Measurements from ENCODE around the gene COMTD1. TPM values are rescaled to one million over a fixed set of nuclear protein-coding genes. Genes with fewer than 3 reads are reported as not detected.

COMTD1 gene
- polyA plus RNA-seq, 1 of the 3 experiments (the other 2 are of a cell fraction): 7.6 TPM

DNA sequence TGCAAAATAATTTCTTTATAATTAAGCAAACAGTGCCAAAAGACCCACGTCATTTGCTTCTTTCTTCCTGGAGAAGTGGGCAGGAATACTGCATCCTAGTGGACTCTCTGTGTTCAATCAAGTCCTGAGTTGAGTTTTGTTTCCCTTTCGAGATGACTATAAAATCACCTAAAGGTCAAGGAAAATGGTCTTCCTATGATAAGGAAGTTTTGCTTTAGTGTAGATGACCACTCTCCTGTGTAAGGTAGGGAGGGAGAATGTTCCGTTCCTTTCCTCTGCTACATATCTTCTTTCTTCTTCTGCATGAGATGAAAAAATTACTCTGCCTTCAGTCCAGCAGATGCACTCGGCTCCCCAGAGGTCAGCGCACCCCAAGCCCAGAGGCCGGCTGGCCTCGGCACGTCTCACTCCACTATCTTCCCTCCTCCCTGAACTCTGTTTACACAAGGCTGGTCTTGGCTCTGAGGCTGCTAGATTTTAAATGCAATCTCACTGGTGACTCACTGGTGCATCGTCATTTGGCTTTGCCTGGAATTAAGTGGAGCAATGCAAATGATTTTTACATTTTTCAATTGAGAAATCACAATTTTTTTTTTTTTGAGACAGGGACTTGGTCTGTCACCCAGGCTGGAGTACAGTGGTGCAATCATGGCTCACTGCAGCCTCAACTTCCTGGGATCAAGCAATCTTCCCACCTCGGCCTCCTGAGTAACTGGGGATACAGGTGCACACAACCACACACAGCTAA is 43.8 kb downstream of the COMTD1 start:
- H3K9me3 ChIP-seq: no peaks in the 10 kb centered on the region
- H3K27me3 ChIP-seq (ENCODE audit: insufficient read depth): no peaks in the 10 kb centered on the region
- no peak overlapping the region; the same call in 1 of the 2 replicates for H3K9ac ChIP-seq
- 0 out of 2 replicates have a peak, but pooled peaks cover 7% of the 10 kb centered on the region for H3K79me2 ChIP-seq (ENCODE audit: insufficient read depth)
- peak overlapping the region in 1 of 2 experiments; percentile 59; a peak in 2 of 4 replicates for H3K27ac ChIP-seq (ENCODE audit: low read depth in 2 of 2, low read length in 1 of 2)
- ChIA-PET CTCF (interaction anchor here (1.0 to 1.9 kb wide), 2 partner anchors 44 kb away, joined by 3 to 8 read pairs; partner anchors contain the start of gene COMTD1), POLR2A (no interaction called here)
- H2AFZ ChIP-seq (ENCODE audit: low read depth): no peak overlapping the region
- H3K4me2 ChIP-seq: peak overlapping the region; percentile 51; the same call in 1 of the 2 replicates
- DNase-seq: no peak
- H3K4me3 ChIP-seq (ENCODE audit: low read depth in 2 of 2, low read length in 1 of 2): no peak overlapping the region
- no peaks in the 10 kb centered on the region for H3K9me2 ChIP-seq
- no peak for TF ChIP-seq SMC3 (IDR thresholded peaks at IDR 0.05; ENCODE audit: low read depth, low read length)
- peak; percentile 54 for TF ChIP-seq JUND (IDR thresholded peaks at IDR 0.05)
- TF ChIP-seq RXRA (IDR thresholded peaks at IDR 0.05; ENCODE audit: borderline replicate concordance, low read depth): no peak; the same call in 1 of the 2 replicates
- peak; percentile 17; the same call in 1 of the 2 replicates for TF ChIP-seq TCF12 (IDR thresholded peaks at IDR 0.05)
- no peak for TF ChIP-seq EP300 (IDR thresholded peaks at IDR 0.05; ENCODE audit: borderline replicate concordance in 1 of 2, low read depth in 1 of 2, low read length in 1 of 2)
- no peak for TF ChIP-seq TAF1 (IDR thresholded peaks at IDR 0.05; ENCODE audit: borderline replicate concordance, low read depth, low read length)
- TF ChIP-seq GABPA (IDR thresholded peaks at IDR 0.05; ENCODE audit: low read depth): no peak
- no peak for TF ChIP-seq YY1 (IDR thresholded peaks at IDR 0.05; ENCODE audit: low read depth)
- peak; percentile 45; the same call in 1 of the 2 replicates for TF ChIP-seq NFIC (IDR thresholded peaks at IDR 0.05; ENCODE audit: borderline replicate concordance)
- TF ChIP-seq MEF2A (IDR thresholded peaks at IDR 0.05; ENCODE audit: borderline replicate concordance, low read depth): no peak
- TF ChIP-seq, protein P1, sequence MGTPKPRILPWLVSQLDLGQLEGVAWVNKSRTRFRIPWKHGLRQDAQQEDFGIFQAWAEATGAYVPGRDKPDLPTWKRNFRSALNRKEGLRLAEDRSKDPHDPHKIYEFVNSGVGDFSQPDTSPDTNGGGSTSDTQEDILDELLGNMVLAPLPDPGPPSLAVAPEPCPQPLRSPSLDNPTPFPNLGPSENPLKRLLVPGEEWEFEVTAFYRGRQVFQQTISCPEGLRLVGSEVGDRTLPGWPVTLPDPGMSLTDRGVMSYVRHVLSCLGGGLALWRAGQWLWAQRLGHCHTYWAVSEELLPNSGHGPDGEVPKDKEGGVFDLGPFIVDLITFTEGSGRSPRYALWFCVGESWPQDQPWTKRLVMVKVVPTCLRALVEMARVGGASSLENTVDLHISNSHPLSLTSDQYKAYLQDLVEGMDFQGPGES (IDR thresholded peaks at IDR 0.05; ENCODE audit: low read depth, low read length): no peak
- no peak for TF ChIP-seq FOXM1 (IDR thresholded peaks at IDR 0.05; ENCODE audit: low read depth)
- TF ChIP-seq ELF1 (IDR thresholded peaks at IDR 0.05): no peak
- TF ChIP-seq FOSL2 (IDR thresholded peaks at IDR 0.05; ENCODE audit: borderline replicate concordance, low read depth): peak; percentile 63; the same call in 1 of the 2 replicates
- TF ChIP-seq, protein P2, sequence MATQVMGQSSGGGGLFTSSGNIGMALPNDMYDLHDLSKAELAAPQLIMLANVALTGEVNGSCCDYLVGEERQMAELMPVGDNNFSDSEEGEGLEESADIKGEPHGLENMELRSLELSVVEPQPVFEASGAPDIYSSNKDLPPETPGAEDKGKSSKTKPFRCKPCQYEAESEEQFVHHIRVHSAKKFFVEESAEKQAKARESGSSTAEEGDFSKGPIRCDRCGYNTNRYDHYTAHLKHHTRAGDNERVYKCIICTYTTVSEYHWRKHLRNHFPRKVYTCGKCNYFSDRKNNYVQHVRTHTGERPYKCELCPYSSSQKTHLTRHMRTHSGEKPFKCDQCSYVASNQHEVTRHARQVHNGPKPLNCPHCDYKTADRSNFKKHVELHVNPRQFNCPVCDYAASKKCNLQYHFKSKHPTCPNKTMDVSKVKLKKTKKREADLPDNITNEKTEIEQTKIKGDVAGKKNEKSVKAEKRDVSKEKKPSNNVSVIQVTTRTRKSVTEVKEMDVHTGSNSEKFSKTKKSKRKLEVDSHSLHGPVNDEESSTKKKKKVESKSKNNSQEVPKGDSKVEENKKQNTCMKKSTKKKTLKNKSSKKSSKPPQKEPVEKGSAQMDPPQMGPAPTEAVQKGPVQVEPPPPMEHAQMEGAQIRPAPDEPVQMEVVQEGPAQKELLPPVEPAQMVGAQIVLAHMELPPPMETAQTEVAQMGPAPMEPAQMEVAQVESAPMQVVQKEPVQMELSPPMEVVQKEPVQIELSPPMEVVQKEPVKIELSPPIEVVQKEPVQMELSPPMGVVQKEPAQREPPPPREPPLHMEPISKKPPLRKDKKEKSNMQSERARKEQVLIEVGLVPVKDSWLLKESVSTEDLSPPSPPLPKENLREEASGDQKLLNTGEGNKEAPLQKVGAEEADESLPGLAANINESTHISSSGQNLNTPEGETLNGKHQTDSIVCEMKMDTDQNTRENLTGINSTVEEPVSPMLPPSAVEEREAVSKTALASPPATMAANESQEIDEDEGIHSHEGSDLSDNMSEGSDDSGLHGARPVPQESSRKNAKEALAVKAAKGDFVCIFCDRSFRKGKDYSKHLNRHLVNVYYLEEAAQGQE (IDR thresholded peaks at IDR 0.05; ENCODE audit: low read depth, low read length): no peak
- no peak for TF ChIP-seq RAD21 (IDR thresholded peaks at IDR 0.05; ENCODE audit: low read length)
- TF ChIP-seq FOXJ3 (CRISPR knock-in tag; IDR thresholded peaks at IDR 0.05): no peak
- peaks cover 22% of the 10 kb centered on the region for H3F3A ChIP-seq (replicated peaks; ENCODE audit: insufficient read depth)
- H4K20me1 ChIP-seq (ENCODE audit: insufficient read depth): no peaks in the 10 kb centered on the region
- WGBS (ENCODE audit: low lambda C conversion rate): 38% methylated on average over 10 of the region's 10 CpGs
- peaks cover 0 to 10% of the 10 kb centered on the region in 2 experiments; a peak in 1 of 4 replicates for H3K4me1 ChIP-seq (ENCODE audit: control insufficient read depth in 1 of 2, insufficient read depth in 2 of 2, low read depth in 1 of 2, low read length in 1 of 2)
- H3K36me3 ChIP-seq (replicated peaks in 1 of 2; ENCODE audit: control insufficient read depth in 1 of 2, insufficient read depth in 2 of 2, low read length in 1 of 2): no peaks in the 10 kb centered on the region

Data from SK-N-SH (cell line).